Measurements from ENCODE around the gene CAPN9. TPM values are rescaled to one million over a fixed set of nuclear protein-coding genes. Genes with fewer than 3 reads are reported as not detected.
"Not testable (repeated sequence)": the region's sequence is repeated elsewhere in the genome, so short reads cannot be mapped to it uniquely, and the experiment has no call there.

The CAPN9 gene
- total RNA-seq, 1 experiment from 2014 or later = 0.39 TPM

DNA sequence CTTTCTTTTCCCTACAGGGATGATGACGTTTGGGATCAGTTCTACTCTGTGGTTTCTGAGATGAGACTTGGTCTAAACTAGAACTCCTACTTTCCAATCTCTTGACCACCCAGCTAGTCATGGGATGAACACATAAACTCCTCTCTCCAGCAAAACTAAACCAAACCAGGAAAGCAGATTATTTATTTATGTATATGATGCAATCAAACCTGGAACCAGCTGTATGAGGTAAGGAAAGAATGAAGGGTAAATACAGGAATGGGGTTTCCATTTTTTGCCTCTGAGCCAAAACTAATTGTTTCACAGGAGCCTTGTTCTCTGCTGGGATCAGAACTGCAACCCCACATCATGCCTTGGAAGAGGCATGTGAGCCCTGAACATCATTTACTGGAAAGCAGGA lies 29.9 kb upstream of the CAPN9 start:
- Mint-ChIP-seq H3K36me3 (ENCODE audit: insufficient read depth, unreplicated experiment) (no peaks in the 10 kb centered on the region), H3K4me1 (ENCODE audit: low read depth, unreplicated experiment) (peaks cover 21% of the 10 kb centered on the region), H3K27ac (ENCODE audit: unreplicated experiment) (no peak overlapping the region), H3K27me3 (ENCODE audit: insufficient read depth, unreplicated experiment) (no peaks in the 10 kb centered on the region), H3K9me3 (ENCODE audit: unreplicated experiment) (peaks cover 33% of the 10 kb centered on the region), H3K4me3 (ENCODE audit: unreplicated experiment) (no peak overlapping the region)
- TF ChIP-seq, protein P1, sequence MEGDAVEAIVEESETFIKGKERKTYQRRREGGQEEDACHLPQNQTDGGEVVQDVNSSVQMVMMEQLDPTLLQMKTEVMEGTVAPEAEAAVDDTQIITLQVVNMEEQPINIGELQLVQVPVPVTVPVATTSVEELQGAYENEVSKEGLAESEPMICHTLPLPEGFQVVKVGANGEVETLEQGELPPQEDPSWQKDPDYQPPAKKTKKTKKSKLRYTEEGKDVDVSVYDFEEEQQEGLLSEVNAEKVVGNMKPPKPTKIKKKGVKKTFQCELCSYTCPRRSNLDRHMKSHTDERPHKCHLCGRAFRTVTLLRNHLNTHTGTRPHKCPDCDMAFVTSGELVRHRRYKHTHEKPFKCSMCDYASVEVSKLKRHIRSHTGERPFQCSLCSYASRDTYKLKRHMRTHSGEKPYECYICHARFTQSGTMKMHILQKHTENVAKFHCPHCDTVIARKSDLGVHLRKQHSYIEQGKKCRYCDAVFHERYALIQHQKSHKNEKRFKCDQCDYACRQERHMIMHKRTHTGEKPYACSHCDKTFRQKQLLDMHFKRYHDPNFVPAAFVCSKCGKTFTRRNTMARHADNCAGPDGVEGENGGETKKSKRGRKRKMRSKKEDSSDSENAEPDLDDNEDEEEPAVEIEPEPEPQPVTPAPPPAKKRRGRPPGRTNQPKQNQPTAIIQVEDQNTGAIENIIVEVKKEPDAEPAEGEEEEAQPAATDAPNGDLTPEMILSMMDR (IDR thresholded peaks at IDR 0.05; ENCODE audit: insufficient read depth in 1 of 2, low read depth in 1 of 2, low read length in 1 of 2, severe bottlenecking in 1 of 2, unreplicated experiment in 1 of 2) = no peak
- intact Hi-C loops (cut with micrococcal nuclease; ENCODE audit: unreplicated experiment) = no loop called here
- Histone ChIP-seq H3K27me3 (replicated peaks; ENCODE audit: control insufficient read depth, insufficient read depth, low read length) (no peaks in the 10 kb centered on the region), H3K36me3 (ENCODE audit: control insufficient read depth, insufficient read depth, low read length) (no peaks in the 10 kb centered on the region), H3K9me3 (peaks cover 15% of the 10 kb centered on the region), H3K4me3 (ENCODE audit: low read depth, low read length) (no peak overlapping the region), H3K4me1 (peaks cover 23% of the 10 kb centered on the region)
- POLR2A ChIA-PET = no interaction called here
- no peak for DNase-seq
- CTCF ChIA-PET = interaction anchor here (0.6 to 1.6 kb wide), 2 partner anchors 56 to 268 kb away, joined by 3 to 11 read pairs; no protein-coding TSS in a partner anchor
- BruUV-seq (replicated peaks) = no TSS peak

DNA sequence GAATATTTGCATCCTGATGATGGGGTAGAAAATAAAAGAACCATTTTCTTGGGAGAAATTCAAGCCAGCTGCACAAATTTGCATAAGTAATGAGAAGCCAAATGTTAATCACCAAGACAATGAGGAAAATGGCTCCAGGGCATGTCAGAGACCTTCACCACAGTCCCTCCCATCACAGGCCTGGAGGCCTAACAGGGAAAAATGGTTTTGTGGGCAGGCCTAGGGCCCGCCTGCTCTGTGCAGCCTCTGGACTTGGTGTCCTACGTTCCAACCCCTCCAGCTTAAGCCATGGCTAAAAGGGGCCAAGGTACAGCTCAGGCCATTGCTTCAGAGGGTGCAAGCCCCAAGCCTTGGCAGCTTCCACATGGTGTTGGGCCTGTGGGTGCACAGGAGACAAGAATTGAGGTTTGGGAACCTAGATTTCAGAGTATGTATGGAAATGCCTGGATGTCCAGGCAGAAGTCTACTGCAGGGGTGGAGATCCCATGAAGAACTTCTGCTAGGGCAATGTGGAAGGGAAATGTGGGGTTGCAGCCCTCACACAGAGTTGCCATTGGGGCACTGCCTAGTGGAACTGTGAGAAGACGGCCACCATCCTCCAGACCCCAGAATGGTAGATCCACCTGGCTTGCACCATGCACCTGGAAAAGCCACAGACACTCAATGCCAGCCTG lies 25.2 kb upstream of the CAPN9 start:
- peaks cover 31% of the 10 kb centered on the region for H3K9me3 Mint-ChIP-seq (ENCODE audit: unreplicated experiment)

DNA sequence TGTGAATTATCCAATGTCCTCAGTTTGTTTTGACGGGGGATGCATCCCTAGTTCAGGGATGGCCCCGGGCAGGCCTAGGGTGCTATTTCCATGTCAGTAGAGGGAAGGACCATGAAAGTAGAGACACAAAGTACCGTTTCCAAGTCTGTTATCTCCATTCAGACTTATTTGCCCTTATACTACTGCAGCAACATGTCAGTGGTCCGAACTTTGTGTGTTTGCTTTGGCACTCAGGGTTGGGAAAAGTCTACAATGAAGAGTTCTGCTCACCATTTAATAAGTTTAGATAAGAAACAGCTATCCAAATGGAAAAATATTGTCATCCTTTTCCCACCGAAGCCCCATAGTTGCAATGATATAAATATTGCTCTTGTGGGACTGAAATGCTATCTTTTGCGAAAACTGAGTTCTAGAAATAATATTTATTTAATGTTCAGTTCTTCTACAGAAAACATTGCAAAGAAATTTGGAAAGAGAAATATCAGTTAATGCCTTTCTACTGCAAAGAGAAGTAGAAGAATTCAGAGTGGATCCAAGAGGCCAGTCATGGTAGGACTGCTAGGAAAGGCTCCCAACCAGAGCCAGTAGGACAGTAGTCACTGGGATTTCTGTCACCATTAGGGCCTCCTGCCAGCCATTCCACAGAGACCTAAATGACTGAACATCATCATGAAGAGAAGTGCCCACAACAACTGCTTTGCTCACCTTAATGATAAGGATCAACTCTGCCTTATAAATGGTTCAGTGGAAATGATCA lies 21.8 kb upstream of the CAPN9 start:
- Mint-ChIP-seq H3K27ac (ENCODE audit: unreplicated experiment) (no peak overlapping the region), H3K9me3 (ENCODE audit: unreplicated experiment) (peaks cover 22% of the 10 kb centered on the region), H3K27me3 (ENCODE audit: insufficient read depth, unreplicated experiment) (no peaks in the 10 kb centered on the region), H3K36me3 (ENCODE audit: insufficient read depth, unreplicated experiment) (no peaks in the 10 kb centered on the region), H3K4me1 (ENCODE audit: low read depth, unreplicated experiment) (peaks cover 8% of the 10 kb centered on the region), H3K4me3 (ENCODE audit: unreplicated experiment) (no peak overlapping the region)
- TF ChIP-seq, protein P1 (IDR thresholded peaks at IDR 0.05; ENCODE audit: insufficient read depth in 1 of 2, low read depth in 1 of 2, low read length in 1 of 2, severe bottlenecking in 1 of 2, unreplicated experiment in 1 of 2) = no peak
- DNase-seq = no peak
- H3K4me1 ChIP-seq = peaks cover 13% of the 10 kb centered on the region
- H3K36me3 ChIP-seq (ENCODE audit: control insufficient read depth, insufficient read depth, low read length) = no peaks in the 10 kb centered on the region; the same call in 1 of the 2 replicates
- intact Hi-C loops (cut with micrococcal nuclease; ENCODE audit: unreplicated experiment) = no loop called here
- H3K9me3 ChIP-seq = peaks cover 39% of the 10 kb centered on the region
- ChIA-PET CTCF (no interaction called here), POLR2A (no interaction called here)
- no peaks in the 10 kb centered on the region for H3K27me3 ChIP-seq (replicated peaks; ENCODE audit: control insufficient read depth, insufficient read depth, low read length)
- H3K4me3 ChIP-seq (ENCODE audit: low read depth, low read length) = no peak overlapping the region
- no TSS peak for BruUV-seq (replicated peaks)

More for the DNA sequence above, 25.2 kb upstream of the CAPN9 start:
- H3K4me1 ChIP-seq; H3K4me1 Mint-ChIP-seq (ENCODE audit: low read depth, unreplicated experiment); POLR2A ChIA-PET; H3K27me3 Mint-ChIP-seq (ENCODE audit: insufficient read depth, unreplicated experiment); BruUV-seq (replicated peaks); H3K36me3 Mint-ChIP-seq (ENCODE audit: insufficient read depth, unreplicated experiment); H3K4me3 ChIP-seq (ENCODE audit: low read depth, low read length); H3K4me3 Mint-ChIP-seq (ENCODE audit: unreplicated experiment); H3K27ac Mint-ChIP-seq (ENCODE audit: unreplicated experiment); DNase-seq; intact Hi-C loops (cut with micrococcal nuclease; ENCODE audit: unreplicated experiment); H3K36me3 ChIP-seq (ENCODE audit: control insufficient read depth, insufficient read depth, low read length); H3K27me3 ChIP-seq (replicated peaks; ENCODE audit: control insufficient read depth, insufficient read depth, low read length): not testable (repeated sequence)
- peaks cover 34% of the 10 kb centered on the region for H3K9me3 ChIP-seq
- CTCF ChIA-PET = interaction anchor here (0.6 kb wide), 1 partner anchor 13 kb away, joined by 3 read pairs; no protein-coding TSS in a partner anchor
